Stimulated activated CD4-positive, alpha-beta T cell treated with anti-CD3 and anti-CD28 coated beads, TNF-alpha, amount 100 ng/mL, for 1 hour (primary cell): Measurements from ENCODE around the gene ALDH3B2.
"Not testable (repeated sequence)": the region's sequence is repeated elsewhere in the genome, so short reads cannot be mapped to it uniquely, and the experiment has no call there.

Experiments
- DNase-seq, 3 donors: peaks; one replicate each; pipeline ENCODE4 v3.0.0-alpha.2; 2020; ENCODE audit warnings: low read depth in 3 of 3, low spot score in 1 of 3

Gene ALDH3B2

DNA sequence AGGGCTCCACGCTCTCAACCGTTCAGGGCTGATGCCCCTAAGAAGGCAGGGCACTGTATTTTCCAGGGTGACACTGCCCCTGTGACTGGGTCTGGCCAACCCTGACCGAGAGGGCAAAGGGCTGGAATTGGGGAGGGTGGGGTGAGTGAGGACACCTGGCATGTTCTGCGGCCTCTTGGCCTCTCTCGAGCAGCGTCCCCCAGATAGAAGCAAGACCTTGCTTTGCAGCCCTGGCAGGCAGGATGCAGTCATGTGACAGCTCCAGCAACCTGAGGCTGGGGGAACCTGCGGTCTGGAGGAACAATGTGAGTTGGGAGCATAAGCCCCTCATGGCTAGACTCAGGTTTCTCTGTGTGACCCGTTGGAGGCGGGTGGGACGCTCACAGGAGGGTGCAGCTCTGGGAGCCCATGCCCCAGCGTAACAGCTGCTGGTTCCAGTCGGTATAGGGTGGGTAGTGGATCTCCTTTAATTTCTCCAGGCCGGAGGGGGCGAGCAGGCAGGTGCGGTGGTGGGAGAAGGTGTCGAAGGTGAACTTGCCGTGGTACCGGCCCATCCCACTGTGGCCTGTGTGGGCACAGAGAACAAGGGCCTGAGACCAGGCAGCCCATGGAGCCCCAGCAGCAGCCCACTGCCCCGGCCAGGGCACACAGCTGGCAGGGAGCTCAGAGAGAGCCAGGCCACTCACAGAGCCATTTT lies 11.4 kb downstream of the ALDH3B2 start:
- DNase-seq, result no peak

DNA sequence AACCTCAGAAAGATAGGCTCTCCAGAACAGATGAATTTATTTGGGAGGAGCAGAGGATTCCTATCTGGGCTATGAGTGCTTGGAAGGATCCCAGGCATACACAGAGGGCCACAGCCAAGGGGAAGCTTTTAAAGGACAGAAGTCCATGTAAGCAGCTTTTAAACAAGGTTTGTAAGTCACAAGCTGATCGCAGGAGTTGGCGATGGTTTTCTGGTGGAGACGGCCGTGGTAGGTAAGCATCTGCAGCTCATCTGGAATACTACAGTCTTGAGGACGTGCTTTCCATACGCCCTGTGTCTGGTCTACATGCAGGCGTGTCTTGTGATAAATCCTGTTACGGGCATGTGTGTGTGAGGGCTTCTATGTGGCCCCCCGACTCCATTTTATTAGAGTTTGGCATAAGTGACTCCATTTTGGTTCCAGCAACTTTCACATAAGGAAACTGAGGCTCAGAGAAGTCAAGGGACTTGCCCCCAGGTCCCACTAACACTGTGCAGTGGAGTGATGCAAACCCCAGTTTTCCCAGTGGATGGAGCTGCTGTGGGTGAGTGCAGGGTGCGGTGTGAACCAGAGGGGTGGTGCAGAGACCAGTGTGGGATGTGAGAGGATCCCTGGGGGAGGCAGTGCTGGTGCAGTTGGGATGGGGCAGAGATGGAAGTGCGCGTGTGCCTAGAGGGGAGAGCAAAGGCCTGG lies 12.1 kb downstream of the ALDH3B2 start:
- no peak for DNase-seq

DNA sequence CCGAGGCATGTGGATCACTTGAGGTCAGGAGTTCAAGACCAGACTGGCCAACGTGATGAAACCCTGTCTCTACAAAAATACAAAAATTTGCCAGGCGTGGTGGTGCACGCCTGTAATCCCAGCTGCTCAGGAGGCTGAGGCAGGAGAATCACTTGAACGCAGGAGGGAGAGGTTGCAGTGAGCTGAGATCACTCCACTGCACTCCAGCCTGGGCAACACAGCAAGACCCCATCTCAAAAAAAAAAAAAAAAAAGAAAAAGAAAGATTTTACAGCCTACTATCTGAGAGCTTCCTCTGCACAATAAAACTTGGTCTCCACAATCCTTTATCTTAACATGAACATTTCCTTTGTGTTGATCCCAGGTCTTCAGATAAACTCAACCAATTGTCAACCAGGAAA lies 13.7 kb downstream of the ALDH3B2 start:
- not testable (repeated sequence) for DNase-seq

DNA sequence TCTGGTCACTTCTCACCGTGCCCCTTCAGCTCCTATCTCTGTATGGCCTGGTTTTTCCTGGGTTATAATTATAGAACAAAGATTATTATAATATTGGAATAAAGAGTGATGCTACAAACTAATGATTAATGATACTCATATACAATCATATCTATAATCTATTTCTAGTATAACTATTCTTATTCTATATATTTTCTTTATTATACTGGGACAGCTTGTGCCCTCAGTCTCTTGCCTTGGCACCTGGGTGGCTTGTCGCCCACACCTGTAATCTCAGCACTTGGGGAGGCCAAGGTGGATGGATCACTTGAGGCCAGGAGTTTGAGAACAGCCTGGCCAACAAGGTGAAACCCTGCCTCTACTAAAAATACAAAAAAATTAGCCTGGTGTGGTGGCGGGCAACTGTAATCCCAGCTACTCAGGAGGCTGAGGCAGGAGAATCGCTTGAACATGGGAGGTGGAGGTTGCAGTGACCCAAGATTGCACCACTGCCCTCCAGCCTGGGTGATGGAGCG lies 14.7 kb downstream of the ALDH3B2 start:
- DNase-seq, result not testable (repeated sequence)

DNA sequence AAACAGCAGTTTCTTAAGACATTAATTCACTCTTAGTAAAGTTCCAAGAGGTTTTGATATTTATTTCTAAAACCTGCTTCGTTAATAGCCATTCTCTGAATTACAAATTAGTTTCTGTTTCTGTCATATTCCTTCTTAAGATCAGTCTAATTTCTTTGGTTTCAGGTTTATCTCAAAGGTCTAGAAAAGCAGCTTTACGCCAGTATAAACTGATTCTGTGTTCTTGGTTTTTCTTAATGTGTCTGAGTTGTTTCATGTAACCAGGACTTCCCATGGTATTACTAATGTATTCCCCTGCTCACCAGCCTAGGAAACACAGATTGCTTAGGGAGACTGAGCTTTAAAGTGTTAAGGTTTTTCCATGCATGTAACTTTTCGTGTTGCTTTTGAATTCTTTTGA lies 17.1 kb downstream of the ALDH3B2 start:
- DNase-seq, result no peak

DNA sequence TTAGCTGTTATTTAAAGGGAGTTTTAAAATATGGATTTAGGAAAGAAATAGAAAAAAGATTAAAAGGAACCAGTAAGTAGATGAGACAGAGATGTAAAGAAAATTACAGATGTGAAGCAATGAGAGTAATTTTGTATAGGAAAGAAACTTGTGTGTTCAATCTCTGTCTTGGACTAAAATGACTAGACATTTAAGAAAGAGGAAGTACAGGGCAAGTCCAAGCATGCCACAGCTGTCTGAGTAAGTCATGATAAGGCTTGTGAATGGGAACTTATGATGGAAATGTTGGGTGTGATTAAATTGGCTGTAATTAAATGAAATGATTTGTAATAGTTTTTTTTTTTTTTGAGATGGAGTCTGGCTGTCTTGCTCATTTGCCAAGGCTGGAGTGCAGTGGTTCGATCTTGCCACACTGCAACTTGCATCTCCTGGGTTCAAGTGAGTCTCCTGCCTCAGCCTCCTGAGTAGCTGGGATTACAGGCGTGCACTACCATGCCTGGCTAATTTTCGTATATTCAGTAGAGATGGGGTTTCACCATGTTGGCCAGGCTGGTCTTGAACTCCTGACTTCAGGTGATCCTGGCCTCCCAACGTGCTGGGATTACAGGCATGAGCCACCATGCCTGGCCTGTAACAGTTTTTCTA lies 18.0 kb downstream of the ALDH3B2 start:
- DNase-seq, result no peak

DNA sequence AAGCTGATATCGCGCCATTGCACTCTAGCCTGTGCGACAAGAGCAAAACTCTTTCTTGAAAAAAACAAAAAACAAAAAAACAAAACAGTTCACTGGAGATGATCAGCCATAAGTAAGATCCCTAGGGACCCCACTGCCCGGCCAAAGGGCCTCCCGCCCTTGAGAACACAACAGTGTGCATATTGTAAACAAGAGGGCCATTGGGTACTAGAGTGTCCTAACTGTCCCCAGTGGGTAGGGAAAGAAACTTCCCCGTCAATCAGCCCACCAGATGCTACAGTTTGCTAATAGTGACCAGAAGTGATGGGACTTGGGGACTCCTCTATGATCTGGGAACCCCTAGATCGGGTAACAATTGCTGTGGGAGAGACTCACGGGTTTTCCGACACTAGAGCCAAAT lies 20.2 kb downstream of the ALDH3B2 start:
- DNase-seq, result no peak

DNA sequence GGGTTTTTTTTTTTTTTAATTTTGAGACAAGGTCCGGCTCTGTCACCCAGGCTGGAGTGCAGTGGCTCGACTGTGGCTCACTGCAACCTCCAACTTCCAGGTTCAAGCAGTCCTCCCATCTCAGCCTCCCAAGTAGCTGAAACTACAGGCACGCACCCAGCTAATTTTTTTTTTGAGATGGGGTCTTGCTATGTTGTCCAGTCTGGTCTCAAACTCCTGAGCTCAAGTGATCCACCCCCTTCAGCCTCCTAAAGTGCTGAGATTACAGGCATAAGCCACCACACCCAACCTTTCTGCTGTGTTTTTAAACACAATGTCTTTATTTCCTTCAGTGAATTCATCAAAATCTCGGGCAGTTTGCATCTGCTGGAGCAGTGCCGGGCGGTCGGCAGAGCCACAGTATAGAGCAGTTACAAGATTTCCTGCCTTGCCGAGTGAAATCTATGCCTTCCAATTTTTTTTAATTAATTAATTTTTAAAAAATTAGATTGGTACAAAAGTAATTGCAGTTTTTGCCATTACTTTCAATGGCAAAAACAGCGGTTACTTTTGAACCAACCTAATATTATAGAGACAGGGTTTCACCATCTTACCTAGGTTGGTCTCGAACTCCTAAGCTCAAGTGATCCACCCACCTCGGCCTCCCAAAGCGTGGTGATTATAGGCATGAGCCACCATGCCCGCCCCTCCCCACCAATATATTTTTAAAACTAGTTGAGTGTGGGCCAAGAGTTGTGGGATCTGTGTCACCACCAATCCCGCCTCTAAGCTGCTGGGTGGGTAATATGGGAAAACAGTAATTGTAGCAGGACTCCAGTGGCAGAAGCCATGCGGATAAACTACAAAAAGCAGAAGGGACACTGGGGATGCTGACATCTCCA lies 21.2 kb downstream of the ALDH3B2 start:
- DNase-seq, result no peak

DNA sequence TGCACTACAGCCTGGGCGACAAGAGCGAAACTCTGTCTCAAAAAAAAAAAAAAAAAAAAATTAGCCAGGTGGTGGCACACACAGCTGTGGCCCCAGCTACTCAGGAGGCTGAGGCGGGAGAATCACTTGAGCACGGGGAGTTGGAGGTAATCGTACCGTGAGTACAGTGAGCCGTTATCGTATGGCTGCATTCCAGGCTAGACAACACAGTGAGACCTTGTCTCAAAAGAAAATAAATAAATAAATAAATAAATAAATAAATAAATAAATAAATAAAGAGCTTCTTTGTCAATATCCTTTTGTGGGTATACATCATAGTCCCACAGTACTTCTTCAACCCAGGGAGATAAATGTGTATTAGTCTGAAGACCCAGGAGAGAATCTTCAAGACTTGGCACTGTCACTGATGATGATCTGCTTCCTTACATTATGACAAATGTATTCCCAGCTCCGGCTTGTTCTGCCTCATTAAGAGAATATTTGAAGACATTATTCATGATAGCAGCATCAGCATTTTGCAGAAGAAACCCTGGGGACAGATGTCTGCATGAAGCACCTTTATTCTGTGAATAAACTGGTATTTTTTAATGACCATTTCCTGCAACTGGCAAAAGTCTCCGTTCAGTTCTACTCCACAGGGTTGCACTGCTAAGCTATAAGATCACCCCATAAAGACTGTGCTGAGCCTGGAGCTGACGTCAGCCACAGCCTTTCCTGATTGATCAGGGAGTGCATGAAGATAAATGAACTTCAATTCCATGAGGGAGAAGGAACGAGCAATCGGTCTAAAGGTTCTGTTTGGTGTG lies 22.2 kb downstream of the ALDH3B2 start:
- no peak for DNase-seq

DNA sequence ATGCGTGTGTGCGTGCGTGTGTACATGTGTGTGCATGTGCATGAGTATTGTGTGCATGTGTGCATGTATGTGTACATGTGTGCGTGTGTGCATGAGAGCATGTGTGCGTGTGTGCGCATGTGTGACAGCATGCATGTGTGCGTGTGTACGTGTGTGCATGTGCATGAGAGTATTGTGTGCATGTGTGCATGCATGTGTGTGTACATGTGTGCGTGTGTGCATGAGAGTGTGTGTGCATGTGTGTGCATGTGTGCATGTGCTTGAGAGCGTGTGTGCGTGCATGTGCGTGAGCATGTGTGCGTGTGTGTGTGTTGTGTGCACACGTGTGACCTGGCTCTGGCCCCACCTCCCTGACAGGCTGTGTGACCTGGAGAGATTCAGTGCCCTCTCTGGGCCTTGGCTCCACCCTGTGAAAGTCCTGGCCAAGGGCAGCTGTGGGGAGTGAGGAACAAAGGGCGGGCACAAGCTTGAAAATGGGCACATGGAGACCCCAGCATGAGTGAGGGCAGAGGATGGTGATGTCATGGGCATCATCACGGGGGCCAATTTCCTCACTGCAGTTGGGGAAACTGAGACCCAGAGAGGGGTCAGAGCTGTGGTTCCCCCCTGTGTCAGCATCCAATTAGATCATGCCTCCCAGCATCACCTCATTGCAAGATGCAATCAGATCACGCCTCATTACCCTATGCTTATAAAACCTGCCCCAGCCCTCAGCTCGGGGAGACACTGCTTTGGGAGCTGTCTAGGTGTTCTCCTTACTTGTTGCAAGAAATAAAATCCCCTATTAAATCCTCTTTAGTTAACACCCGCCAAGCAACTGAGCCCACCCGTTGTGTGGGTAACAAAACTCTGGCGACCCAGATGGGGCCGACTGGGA lies 24.6 kb downstream of the ALDH3B2 start:
- DNase-seq, result no peak

DNA sequence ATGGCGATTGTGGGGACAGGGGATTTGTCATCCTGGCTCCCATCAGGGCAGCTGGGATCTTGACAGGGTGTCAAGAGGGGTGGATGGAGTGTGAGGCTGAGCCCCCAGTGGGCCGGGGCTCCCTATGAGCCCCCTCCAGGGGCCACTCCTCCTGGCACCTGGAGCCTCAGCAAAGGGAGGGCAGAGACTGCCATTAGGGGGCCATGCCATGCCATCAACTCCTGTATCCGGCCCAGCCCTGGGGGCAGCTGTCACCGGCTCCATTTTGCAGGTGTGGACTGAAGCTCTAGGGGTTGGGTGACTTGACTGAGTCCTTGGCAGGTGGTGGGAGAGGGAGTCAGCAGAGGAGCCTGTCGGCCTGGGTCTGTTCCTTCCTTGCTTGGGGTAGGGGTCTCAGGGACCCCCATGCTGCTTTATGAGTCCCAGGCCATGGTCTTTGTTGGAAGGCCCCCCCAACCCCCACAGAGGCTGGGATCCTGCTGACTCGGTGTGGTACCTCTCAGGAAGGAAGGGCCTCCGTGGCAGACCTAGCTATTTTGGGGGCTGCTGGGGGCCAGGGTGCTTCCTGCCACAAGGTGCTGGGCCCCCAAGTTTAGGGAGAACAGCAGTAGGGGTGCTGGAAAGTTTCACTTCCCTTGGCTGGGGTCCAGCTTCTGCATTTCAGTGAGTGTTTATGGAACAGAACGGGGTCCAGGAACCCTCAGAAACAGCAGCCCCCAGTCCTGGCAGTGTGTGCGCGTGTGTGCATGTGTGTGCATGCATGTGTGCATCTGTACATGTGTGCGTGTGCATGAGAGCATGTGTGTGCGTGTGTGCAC lies 25.4 kb downstream of the ALDH3B2 start:
- DNase-seq, result no peak

DNA sequence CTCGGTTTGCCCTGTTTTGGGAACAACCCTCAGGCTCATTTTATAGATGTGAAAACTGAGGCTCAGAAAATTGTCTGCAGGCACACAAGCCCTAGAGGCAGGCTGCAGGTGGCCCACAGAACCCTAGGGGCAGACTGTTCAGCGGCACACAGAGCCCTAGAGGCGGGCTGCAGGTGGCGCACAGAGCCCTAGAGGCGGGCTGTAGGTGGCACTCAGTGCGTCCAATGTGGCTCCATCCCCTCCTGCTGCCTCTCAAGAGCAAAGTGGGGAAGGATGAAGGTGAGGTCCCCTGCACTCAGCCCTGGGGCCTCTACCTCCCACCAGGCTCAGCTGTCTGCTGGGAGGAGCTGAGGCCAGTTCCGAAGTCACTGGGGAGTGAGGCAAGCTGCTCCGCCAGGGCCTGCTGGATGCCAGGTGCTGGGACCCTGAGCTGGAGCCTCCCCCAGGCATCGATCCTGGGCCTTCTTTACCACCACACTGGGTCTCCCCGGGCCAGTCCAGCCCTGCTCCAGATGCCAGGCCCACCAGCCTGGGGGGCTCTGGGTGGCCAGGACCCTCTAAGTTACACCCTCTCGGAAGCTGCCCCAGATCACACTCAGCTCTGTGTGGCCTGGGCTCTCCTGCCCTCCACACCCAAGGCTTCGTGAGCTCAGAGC lies 26.2 kb downstream of the ALDH3B2 start:
- peak in 1 of 3 donors; percentile 18 for DNase-seq

DNA sequence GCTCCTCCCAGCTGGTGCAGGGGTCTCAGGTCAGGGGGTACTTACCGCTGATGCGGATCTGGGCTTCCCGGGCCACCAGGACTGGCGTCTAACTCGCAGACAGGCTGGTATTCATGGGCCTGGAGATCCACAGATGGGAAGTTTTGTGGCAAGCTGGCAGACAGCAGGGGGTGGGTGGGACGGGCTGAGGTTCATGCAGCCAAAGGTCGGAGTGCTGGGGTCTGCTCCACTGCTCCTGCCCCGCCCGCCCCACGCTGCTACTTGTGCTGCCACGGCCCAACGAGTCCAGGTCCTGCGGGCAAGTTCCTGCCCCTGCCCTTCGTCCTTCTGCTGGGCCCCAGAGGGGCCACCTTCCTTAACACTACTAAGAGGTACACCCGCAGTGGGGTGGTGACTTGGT lies 27.0 kb downstream of the ALDH3B2 start:
- no peak for DNase-seq

DNA sequence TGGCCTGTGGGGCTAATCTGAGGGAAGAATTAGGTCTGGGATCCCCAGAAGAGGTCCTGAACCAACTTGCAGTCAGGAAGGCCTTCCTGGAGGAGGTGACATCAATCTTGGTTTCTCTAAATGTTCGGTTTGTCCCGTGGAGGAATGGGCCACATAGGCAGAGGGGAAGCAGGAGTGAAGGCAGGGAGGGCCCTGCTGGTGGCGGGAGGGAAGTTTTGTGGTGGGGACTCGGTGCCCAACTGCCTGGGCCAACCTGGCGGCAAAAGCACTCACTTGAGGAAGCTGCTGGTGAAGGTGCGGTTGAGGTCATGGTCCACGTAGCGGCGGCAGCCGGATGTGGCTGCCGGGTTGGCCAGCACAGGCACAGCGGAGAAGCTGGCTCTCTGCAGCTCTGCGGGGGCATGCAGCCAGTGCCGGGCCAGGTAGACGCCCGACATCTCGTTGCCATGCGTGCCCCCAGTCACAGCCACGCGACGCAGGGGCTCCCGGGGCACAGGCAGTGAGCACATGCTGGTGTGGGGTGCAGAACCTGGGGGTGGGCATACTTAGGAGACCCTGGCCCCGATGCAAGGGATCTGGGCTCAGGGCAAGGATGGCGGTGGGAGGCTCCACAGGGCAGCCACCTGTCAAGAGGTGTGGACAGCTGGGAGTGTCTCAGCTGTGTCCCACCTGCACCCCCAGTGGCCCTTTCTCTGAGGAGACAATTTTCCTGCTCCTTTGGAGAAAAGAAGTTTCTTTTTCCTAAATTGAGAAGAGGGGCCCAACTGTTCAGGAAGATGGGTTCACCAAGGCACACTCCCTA lies 27.7 kb downstream of the ALDH3B2 start:
- DNase-seq, result no peak

DNA sequence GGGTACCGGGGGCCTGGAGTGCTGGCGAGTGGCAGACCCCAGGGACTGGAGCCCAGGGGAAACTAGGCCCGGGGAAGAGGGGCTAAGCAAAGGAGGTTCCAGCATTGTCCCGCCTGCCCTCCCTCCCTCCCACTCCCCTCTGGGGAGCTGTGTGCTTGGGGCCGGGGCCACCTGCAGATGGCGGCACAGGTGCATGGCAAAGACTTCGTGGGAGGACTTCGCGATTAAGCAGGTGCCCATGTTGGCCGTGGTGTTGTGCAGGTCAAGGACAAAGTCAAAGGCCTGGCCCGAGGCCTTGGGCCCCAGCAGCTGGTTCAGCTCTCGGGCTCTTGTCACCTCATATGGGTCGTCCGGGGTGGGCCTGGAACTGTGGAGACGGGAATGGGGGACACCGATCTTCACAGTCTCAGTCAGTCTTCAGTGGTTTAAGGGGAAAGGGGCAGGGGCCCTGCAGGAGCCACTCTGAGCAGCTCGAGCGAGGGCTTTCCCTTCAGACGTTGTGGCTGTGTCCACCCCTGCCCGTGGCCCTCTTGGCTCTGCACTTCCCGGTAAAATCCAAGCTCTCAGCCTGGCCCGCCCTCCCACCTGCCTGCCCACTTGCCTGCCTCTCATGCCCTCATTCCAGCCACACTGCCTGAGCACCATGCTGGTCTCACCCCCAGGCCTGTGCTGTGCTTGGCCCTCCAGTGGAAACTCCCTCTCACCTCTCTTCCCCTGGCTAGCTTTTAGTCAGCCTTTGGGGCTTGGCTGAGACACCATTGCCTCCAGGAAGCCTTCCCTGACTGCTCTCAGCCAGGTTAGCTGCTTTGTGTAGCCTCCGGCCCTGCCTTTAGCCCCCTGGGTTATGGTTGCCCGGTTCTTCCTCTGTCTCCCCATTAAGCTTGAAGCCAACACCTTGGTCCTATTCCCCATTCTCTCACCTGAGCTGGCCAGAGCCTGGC lies 28.6 kb downstream of the ALDH3B2 start:
- DNase-seq, result no peak
